ENCODE measurements around the gene SLC9A9.
"Not testable (repeated sequence)": the region's sequence is repeated elsewhere in the genome, so short reads cannot be mapped to it uniquely, and the experiment has no call there.

GRCh38 chr3:143798151-143798550 is 50.1 kb downstream of the SLC9A9 start:
- TF ChIP-seq CTCF, POLR2A (IDR thresholded peaks at IDR 0.05): not testable (repeated sequence)

All from prostate gland (tissue), 2 donors.